Vagina (tissue), 2 donors: Measurements from ENCODE around the gene KDELR3. TPM values are rescaled to one million over a fixed set of nuclear protein-coding genes. Genes with fewer than 3 reads are reported as not detected.

Source experiments
- DNase-seq, 2 donors: peaks; one replicate each; pipeline ENCODE4 v3.0.0-alpha.2; 2017; ENCODE audit errors: extremely low spot score in 2 of 2
- H3K27ac ChIP-seq: fragments of 200-600 bp; sonication (generic); one replicate; pipeline ENCODE4 v1.5.1; 2019
- H3K27me3 ChIP-seq: fragments of 200-600 bp; sonication (generic); one replicate; pipeline ENCODE4 v1.5.1; 2019
- H3K36me3 ChIP-seq, 2 donors: fragments of 200-600 bp; sonication (generic); one replicate each; pipeline ENCODE4 v1.5.1; 2017 to 2019
- H3K4me1 ChIP-seq: fragments of 200-600 bp; sonication (generic); one replicate; pipeline ENCODE4 v1.5.1; 2019
- H3K4me3 ChIP-seq, 2 donors: fragments of 200-600 bp; sonication (generic); 1 replicate in 1 of 2; 2 replicates in 1 of 2; pipeline ENCODE4 v1.5.1; 2016 to 2019
- H3K9me3 ChIP-seq: fragments of 200-600 bp; sonication (generic); one replicate; pipeline ENCODE4 v1.5.1; 2019
- CTCF ChIP-seq, 3 experiments: fragments of 450-650 bp in 2 of 3; fragments of 200-600 bp in 1 of 3; sonication (generic) in 1 of 3; IDR thresholded peaks; one replicate each; pipeline ENCODE4 v1.5.1; 2017 to 2019; ENCODE audit warnings: antibody characterized with exemption in 3 of 3, mild to moderate bottlenecking in 2 of 3, moderate library complexity in 2 of 3
- POLR2A ChIP-seq, 2 donors: fragments of 450-650 bp; IDR thresholded peaks; one replicate each; pipeline ENCODE4 v1.6.1; 2017; ENCODE audit warnings: antibody characterized with exemption in 2 of 2, mild to moderate bottlenecking in 2 of 2, moderate library complexity in 2 of 2
- POLR2AphosphoS5 ChIP-seq, 2 donors: sonication (generic); formaldehyde crosslinking; IDR thresholded peaks; one replicate each; pipeline ENCODE4 v1.9.0; 2017; ENCODE audit warnings: antibody characterized with exemption in 2 of 2, mild to moderate bottlenecking in 2 of 2, low read depth in 1 of 2; ENCODE audit not compliant: insufficient read depth in 1 of 2
- intact Hi-C: fragments of 100-400 bp; cut with DNase I; formaldehyde crosslinking; loops from one replicate; pipeline ENCODE4 v1.15.1; 2023
- total RNA-seq: library from RNA; depleted of rRNA; stranded (reverse); fragments of >200 nt; gene quantifications from one replicate; pipeline ENCODE4 v1.2.3, GENCODE V29; 2016

KDELR3 gene
- total RNA-seq, 1 donor from 2014 or later: 3.9 TPM

- TF ChIP-seq POLR2AphosphoS5 (IDR thresholded peaks at IDR 0.05; ENCODE audit: insufficient read depth in 1 of 2, low read depth in 1 of 2) (no peak), CTCF (IDR thresholded peaks at IDR 0.05) (no peak), POLR2A (IDR thresholded peaks at IDR 0.05) (no peak)
- DNase-seq: no peak
- H3K4me1 ChIP-seq: peaks cover 26% of the 10 kb centered on the region
- no peaks in the 10 kb centered on the region for H3K27me3 ChIP-seq
- H3K27ac ChIP-seq: no peak overlapping the region
- intact Hi-C loops: no loop called here
- H3K9me3 ChIP-seq: no peaks in the 10 kb centered on the region
- no peak overlapping the region for H3K4me3 ChIP-seq
- peaks cover 14 to 99% of the 10 kb centered on the region in 2 donors for H3K36me3 ChIP-seq
These were observed 26.6 kb downstream of the KDELR3 start for GRCh38 chr22:38494498-38494897.

- H3K9me3 ChIP-seq: no peaks in the 10 kb centered on the region
- TF ChIP-seq POLR2AphosphoS5 (IDR thresholded peaks at IDR 0.05; ENCODE audit: insufficient read depth in 1 of 2, low read depth in 1 of 2) (no peak), CTCF (IDR thresholded peaks at IDR 0.05) (no peak), POLR2A (IDR thresholded peaks at IDR 0.05) (no peak)
- H3K4me1 ChIP-seq: peaks cover 29% of the 10 kb centered on the region
- no peaks in the 10 kb centered on the region for H3K27me3 ChIP-seq
- DNase-seq: no peak
- H3K27ac ChIP-seq: no peak overlapping the region
- intact Hi-C loops: no loop called here
- no peak overlapping the region for H3K4me3 ChIP-seq
- H3K36me3 ChIP-seq: peaks cover 14 to 99% of the 10 kb centered on the region in 2 donors
These were observed 27.0 kb downstream of the KDELR3 start for GRCh38 chr22:38494939-38495338.

GRCh38 chr22:38497869-38498268 is 30.0 kb downstream of the KDELR3 start:
- intact Hi-C loops: no loop called here
- Histone ChIP-seq H3K4me1 (peaks cover 48% of the 10 kb centered on the region), H3K27me3 (no peaks in the 10 kb centered on the region), H3K9me3 (no peaks in the 10 kb centered on the region), H3K36me3 (peaks cover 10 to 84% of the 10 kb centered on the region in 2 donors), H3K4me3 (no peak overlapping the region), H3K27ac (no peak overlapping the region)
- no peak for DNase-seq
- TF ChIP-seq POLR2A (IDR thresholded peaks at IDR 0.05) (no peak), POLR2AphosphoS5 (IDR thresholded peaks at IDR 0.05; ENCODE audit: insufficient read depth in 1 of 2, low read depth in 1 of 2) (no peak), CTCF (IDR thresholded peaks at IDR 0.05) (no peak)

- H3K9me3 ChIP-seq: no peaks in the 10 kb centered on the region
- no peak overlapping the region for H3K27ac ChIP-seq
- TF ChIP-seq POLR2AphosphoS5 (IDR thresholded peaks at IDR 0.05; ENCODE audit: insufficient read depth in 1 of 2, low read depth in 1 of 2): no peak
- TF ChIP-seq CTCF (IDR thresholded peaks at IDR 0.05): no peak
- TF ChIP-seq POLR2A (IDR thresholded peaks at IDR 0.05): no peak
- H3K4me3 ChIP-seq: no peak overlapping the region
- H3K27me3 ChIP-seq: no peaks in the 10 kb centered on the region
- H3K4me1 ChIP-seq: peaks cover 67% of the 10 kb centered on the region
- no peak for DNase-seq
- H3K36me3 ChIP-seq: peaks cover 4 to 42% of the 10 kb centered on the region in 2 donors
- intact Hi-C loops: no loop called here
These were observed 34.1 kb downstream of the KDELR3 start for GRCh38 chr22:38501797-38502672.

GRCh38 chr22:38503021-38503420 is 35.1 kb downstream of the KDELR3 start:
- no peaks in the 10 kb centered on the region for H3K27me3 ChIP-seq
- H3K9me3 ChIP-seq: no peaks in the 10 kb centered on the region
- H3K27ac ChIP-seq: peak overlapping the region; percentile 28
- TF ChIP-seq POLR2A (IDR thresholded peaks at IDR 0.05) (no peak), POLR2AphosphoS5 (IDR thresholded peaks at IDR 0.05; ENCODE audit: insufficient read depth in 1 of 2, low read depth in 1 of 2) (no peak), CTCF (IDR thresholded peaks at IDR 0.05) (no peak)
- peaks cover 4 to 32% of the 10 kb centered on the region in 2 donors for H3K36me3 ChIP-seq
- H3K4me1 ChIP-seq: peaks cover 69% of the 10 kb centered on the region
- H3K4me3 ChIP-seq: peak overlapping the region in 1 of 2 donors; percentile 95
- no peak for DNase-seq
- intact Hi-C loops: no loop called here
